Heart right ventricle (tissue), 16 donors: ENCODE data around the gene CSNK2B. TPM values are rescaled to one million over a fixed set of nuclear protein-coding genes. Genes with fewer than 3 reads are reported as not detected.

Source experiments
- ATAC-seq, 8 donors: fragments of 200-7000 bp; cut with Tn5 transposase; one replicate each; pipeline ENCODE4 v1.9.1; 2020; ENCODE audit warnings: mild to moderate bottlenecking in 8 of 8, moderate library complexity in 8 of 8, moderate number of reproducible peaks in 1 of 8
- DNase-seq, 2 donors: peaks; one replicate each; pipeline ENCODE4 v3.0.0-alpha.2; 2020
- H3K27ac ChIP-seq, 10 donors: fragments of 200-600 bp; sonication (generic) in 2 of 10; one replicate each; pipeline versions ENCODE4 v1.5.0 to v1.8.0; 2020 to 2022; ENCODE audit warnings: mild to moderate bottlenecking in 3 of 10
- H3K27me3 ChIP-seq, 7 donors: fragments of 200-600 bp; one replicate each; pipeline ENCODE4 v1.8.0; 2021 to 2022; ENCODE audit warnings: mild to moderate bottlenecking in 2 of 7
- H3K36me3 ChIP-seq, 9 donors: fragments of 200-600 bp; sonication (generic) in 1 of 9; one replicate each; pipeline versions ENCODE4 v1.5.0 to v1.8.0; 2020 to 2022; ENCODE audit warnings: mild to moderate bottlenecking in 2 of 9
- H3K4me1 ChIP-seq, 9 donors: fragments of 200-600 bp; sonication (generic) in 1 of 9; one replicate each; pipeline versions ENCODE4 v1.5.0 to v1.8.0; 2020 to 2022; ENCODE audit warnings: mild to moderate bottlenecking in 4 of 9
- H3K4me3 ChIP-seq, 10 donors: fragments of 200-600 bp; sonication (generic) in 2 of 10; one replicate each; pipeline versions ENCODE4 v1.5.0 to v1.8.0; 2020 to 2022; ENCODE audit warnings: mild to moderate bottlenecking in 7 of 10, moderate library complexity in 2 of 10
- H3K9me3 ChIP-seq, 11 donors: fragments of 200-600 bp in 10 of 11; sonication (generic) in 2 of 11; one replicate each; pipeline versions ENCODE4 v1.5.0 to v1.8.0; 2013 to 2022; ENCODE audit warnings: mild to moderate bottlenecking in 2 of 11, control low read depth in 1 of 11, moderate library complexity in 1 of 11
- WGBS, 2 donors: extraction: QIAGEN DNeasy Blood & Tissue Kit; methylation state at CpG; one replicate each; pipeline ENCODE4 v1.1.7; 2013; ENCODE audit warnings: inconsistent platforms in 1 of 2; 5-methylcytosine and 5-hydroxymethylcytosine counted together
- intact Hi-C, 10 donors: fragments of 100-400 bp; cut with DNase I; formaldehyde crosslinking; loops; one replicate each; pipeline versions ENCODE4 v1.11.1 to v1.14.2; 2022
- polyA plus RNA-seq, 2 donors: library from polyadenylated mRNA; stranded (reverse); fragments of 200-250 nt; gene quantifications; one replicate each; pipeline ENCODE4 v1.2.3, GENCODE V29; 2013
- total RNA-seq, 10 donors: library from RNA; stranded (reverse); fragmentation: NEBNext Ultra II Directional in 3 of 10; extraction: Animal tissue kit (Norgen Biotek cat#: 25700) in 3 of 10; gene quantifications; one replicate each; pipeline versions ENCODE4 v1.2.1 to v1.2.4, GENCODE V29; 2021 to 2023
- TF ChIP-seq, protein P1 (sequence below), 9 donors: fragments of 200-600 bp; sonication (generic) in 2 of 9; IDR thresholded peaks; one replicate each; pipeline versions ENCODE4 v1.5.0 to v1.8.0; 2021 to 2022; ENCODE audit warnings: antibody characterized with exemption in 9 of 9, mild to moderate bottlenecking in 5 of 9, moderate library complexity in 1 of 9
- donor health status: Arrhythmogenic right ventricular cardiomyopathy.
- donor health status: ischemic (EF 13 %, LVEDD 7.1; RV severe dilation, severe dysfunction).
- donor health status: healthy with polysubstance abuse.
- donor health status: DM: no; HTN: yes; CAD: no.
- donor health status: DM: no; HTN: no; CAD: no.
- donor health status: ischemic (EF 25% LVEDD 6.9; RV normal size, moderate dysfunction).
- donor health status: ischemic (EF 25% LVEDD 5.7; RV mildly dilated, moderate dysfunction).
- donor health status: healthy.
- donor health status: DM: yes; HTN: yes; CAD: no.
- donor health status: Ischemic cardiomyopathy.
- donor health status: ischemic (EF 35%, LVEDD 5.7; RV mildly dilated, moderate dysfunction).
- donor health status: nonischemic (EF 11% LVEDD 7.7; RV severe dilation, severe dysfunction).
- donor health status: DM: yes; HTN: yes; CAD: no.
- donor health status: PGD.
- donor health status: ischemic (EF 29% LVEDD 5.4; RV normal size, mild dysfunction).
- donor health status: nonischemic (EF 23%, LVEDD 6.1; RV moderate dilation, normal function).

Gene CSNK2B
- total and polyA plus RNA-seq, 12 donors: 101 to 199 (median 115) TPM

DNA sequence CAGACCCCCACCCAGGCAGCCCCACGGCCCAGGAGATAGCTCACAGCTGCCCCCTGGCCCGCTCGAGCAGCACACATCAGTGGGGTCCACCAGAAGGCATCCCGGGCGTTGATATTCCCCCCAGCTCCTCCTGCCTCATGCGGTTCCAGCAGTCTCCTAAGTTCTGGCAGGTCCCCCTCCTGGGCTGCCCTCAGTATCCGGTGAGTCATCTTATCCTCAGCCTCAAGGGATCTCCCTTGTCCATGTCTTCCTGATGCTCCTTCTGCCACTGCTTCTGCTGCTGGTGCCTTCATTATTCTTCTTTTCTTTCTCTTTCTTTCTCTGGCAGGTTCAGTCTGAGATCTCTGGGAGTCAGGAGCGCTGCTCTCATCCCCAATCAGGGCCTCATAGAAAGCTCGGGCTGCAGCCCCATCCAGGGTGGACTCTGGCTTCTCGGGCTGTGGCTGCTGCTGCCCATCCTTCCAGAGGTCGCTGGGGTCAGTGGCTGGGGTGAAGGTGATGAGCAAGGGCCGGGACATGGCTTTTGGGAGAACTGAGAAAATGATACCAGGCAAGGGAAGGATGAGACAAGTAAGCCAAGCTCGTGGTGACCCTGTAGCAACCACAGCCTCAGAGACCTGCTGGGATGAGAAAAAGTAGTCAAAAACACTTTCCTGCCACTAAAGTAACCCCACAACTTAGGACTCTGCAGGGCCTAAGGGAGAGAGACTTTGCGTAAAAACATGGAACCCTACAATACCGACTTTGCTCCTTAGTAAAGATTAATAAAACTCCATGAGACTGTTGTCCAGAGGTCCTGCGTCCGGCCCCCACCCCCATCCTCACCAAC, 1.7 kb upstream of the CSNK2B start:
- H3K4me3 ChIP-seq: peak overlapping the region; percentile 56 to 98 (median 82)
- 8 to 11% methylated on average over 17 of the region's 17 CpGs for WGBS, 2 donors
- intact Hi-C loops: loop anchor here in 1 of 10 donors (10.0 kb wide), 1 partner anchor 1751 kb away; the partner anchor contains the start of genes CUTA and PHF1
- peak in 1 of 8 donors; percentile 11 for ATAC-seq
- TF ChIP-seq, protein P1, sequence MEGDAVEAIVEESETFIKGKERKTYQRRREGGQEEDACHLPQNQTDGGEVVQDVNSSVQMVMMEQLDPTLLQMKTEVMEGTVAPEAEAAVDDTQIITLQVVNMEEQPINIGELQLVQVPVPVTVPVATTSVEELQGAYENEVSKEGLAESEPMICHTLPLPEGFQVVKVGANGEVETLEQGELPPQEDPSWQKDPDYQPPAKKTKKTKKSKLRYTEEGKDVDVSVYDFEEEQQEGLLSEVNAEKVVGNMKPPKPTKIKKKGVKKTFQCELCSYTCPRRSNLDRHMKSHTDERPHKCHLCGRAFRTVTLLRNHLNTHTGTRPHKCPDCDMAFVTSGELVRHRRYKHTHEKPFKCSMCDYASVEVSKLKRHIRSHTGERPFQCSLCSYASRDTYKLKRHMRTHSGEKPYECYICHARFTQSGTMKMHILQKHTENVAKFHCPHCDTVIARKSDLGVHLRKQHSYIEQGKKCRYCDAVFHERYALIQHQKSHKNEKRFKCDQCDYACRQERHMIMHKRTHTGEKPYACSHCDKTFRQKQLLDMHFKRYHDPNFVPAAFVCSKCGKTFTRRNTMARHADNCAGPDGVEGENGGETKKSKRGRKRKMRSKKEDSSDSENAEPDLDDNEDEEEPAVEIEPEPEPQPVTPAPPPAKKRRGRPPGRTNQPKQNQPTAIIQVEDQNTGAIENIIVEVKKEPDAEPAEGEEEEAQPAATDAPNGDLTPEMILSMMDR (IDR thresholded peaks at IDR 0.05): no peak
- H3K36me3 ChIP-seq: peaks cover 0 to 48% (median 24%) of the 10 kb centered on the region in 9 donors
- H3K9me3 ChIP-seq: no peaks in the 10 kb centered on the region
- DNase-seq: peak; percentile 29 to 56
- peak overlapping the region; percentile 49 to 98 (median 96) for H3K27ac ChIP-seq
- no peaks in the 10 kb centered on the region for H3K27me3 ChIP-seq
- peaks cover 20 to 70% (median 65%) of the 10 kb centered on the region in 9 donors for H3K4me1 ChIP-seq

DNA sequence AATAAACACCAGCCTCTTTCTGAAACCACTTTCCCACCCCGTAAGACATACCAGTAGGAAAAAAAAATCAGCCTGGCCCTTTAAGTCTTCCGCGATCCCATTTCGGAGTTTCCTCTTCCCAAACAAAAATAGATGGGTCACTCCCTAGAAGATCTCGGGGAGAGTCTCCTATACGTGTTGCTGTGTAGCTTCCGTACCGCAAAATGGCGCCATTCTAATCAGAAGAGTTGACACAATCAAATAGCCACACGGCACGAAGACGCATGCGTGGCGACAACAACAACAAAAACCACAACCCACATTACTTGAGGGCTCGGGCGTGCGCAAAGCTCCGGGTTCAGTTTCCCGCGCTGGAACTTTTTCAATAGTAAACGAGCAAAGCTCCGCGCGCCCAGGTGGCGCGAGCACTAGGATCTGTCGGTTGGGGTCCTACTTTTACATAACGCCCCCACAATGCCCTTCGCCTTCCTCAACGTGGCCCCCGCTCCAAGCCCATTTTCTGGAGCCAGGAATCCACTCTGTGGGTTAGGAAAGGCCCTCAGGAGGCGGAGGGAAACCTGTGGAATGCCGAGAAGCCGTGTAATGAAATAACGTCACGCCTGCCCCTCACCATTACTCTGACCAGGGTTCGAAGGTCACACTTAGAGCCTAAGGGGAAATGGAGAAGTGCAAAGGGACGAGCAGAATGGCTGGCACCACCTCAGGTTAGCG, 935 bp upstream of the CSNK2B start, which contains the start of gene GPANK1:
GPANK1 (minus strand) TSS at position 208 of the 711 bp plus-strand sequence. CDS start 519 bp downstream, outside the sequence.
- TF ChIP-seq, protein P1 (IDR thresholded peaks at IDR 0.05): no peak
- peaks cover 0 to 56% (median 31%) of the 10 kb centered on the region in 9 donors for H3K36me3 ChIP-seq
- peak; percentile 47 to 86 (median 73) for ATAC-seq
- 0 to 1% methylated on average over 39 of the region's 39 CpGs for WGBS, 2 donors
- H3K27me3 ChIP-seq: no peaks in the 10 kb centered on the region
- H3K4me1 ChIP-seq: peaks cover 14 to 63% (median 57%) of the 10 kb centered on the region in 9 donors
- intact Hi-C loops: loop anchor here in 2 of 10 donors (5.0 to 10.0 kb wide), 4 partner anchors 123 to 1750 kb away; partner anchors contain the start of genes CUTA (in 1 of the 2), DDX39B (in 1 of the 2) and PHF1 (in 1 of the 2)
- H3K27ac ChIP-seq: peak within 1 kb of the TSS; percentile 70 to 98 (median 96)
- peak within 1 kb of the TSS; percentile 56 to 98 (median 82) for H3K4me3 ChIP-seq
- H3K9me3 ChIP-seq: no peaks in the 10 kb centered on the region
- DNase-seq: peak; percentile 86 to 95

DNA sequence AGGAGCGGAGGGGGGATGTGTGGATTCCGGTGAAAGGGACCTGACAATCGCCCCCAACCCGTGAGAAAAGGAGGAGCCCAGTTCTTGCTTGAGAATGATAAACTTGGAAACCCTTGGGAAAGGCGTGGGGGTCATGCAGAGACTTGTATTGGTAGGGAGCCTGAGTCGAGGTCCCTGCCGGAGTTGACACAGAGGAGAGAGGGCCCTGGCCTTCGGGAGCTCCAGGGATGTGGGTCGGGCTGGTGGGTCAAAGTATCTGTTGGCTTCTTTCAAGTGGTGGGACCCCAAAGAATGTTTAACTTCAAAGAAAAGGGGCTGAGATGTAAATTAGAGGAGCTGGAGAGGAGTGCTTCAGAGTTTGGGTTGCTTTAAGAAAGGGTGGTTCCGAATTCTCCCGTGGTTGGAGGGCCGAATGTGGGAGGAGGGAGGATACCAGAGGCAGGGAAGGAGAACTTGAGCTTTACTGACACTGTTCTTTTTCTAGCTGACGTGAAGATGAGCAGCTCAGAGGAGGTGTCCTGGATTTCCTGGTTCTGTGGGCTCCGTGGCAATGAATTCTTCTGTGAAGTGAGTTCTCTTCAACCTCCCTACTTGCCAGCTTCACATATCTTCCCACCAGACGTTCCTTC, 571 bp downstream of the CSNK2B start:
- H3K27ac ChIP-seq: peak overlapping the region; percentile 70 to 98 (median 96)
- H3K4me3 ChIP-seq: peak overlapping the region; percentile 59 to 98 (median 82)
- H3K9me3 ChIP-seq: no peaks in the 10 kb centered on the region
- intact Hi-C loops: loop anchor here in 2 of 10 donors (5.0 to 10.0 kb wide), 4 partner anchors 124 to 1748 kb away; partner anchors contain the start of genes CUTA (in 1 of the 2), DDX39B (in 1 of the 2) and PHF1 (in 1 of the 2)
- H3K4me1 ChIP-seq: peaks cover 11 to 54% (median 44%) of the 10 kb centered on the region in 9 donors
- no peak for DNase-seq
- H3K36me3 ChIP-seq: peaks cover 0 to 71% (median 44%) of the 10 kb centered on the region in 9 donors
- H3K27me3 ChIP-seq: no peaks in the 10 kb centered on the region
- TF ChIP-seq, protein P1 (IDR thresholded peaks at IDR 0.05): no peak
- 4% methylated on average over 15 of the region's 15 CpGs for WGBS, 2 donors
- ATAC-seq: peak in 1 of 8 donors; percentile 0
